ENCODE results near the gene DRGX.

DNA sequence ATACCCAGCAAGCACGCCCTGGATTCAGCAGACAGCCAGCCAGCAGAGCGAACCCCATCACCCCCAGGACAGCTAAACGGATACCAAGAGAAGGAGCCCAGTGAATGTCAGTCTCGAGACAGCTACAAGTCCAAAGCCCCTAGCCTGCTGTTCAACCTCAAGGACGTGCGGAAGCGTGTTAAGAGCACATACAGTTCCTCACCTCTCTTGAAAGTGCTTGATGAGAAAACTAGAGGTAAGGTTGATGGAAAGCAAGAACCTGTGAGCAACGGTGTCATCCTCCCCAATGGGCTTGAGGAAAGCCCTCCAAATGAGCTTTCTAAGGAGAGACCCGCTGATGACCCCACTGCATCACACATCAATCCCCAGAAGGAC lies 72.0 kb downstream of the DRGX start:
- no peak for TF ChIP-seq MYC (IDR thresholded peaks at IDR 0.05; ENCODE audit: low read depth, low read length)
- TF ChIP-seq CTCF (IDR thresholded peaks at IDR 0.05; ENCODE audit: low read depth, low read length): no peak
- no peak for TF ChIP-seq POLR2A (IDR thresholded peaks at IDR 0.05; ENCODE audit: extremely low read depth, insufficient read length)
- TF ChIP-seq, protein P1, sequence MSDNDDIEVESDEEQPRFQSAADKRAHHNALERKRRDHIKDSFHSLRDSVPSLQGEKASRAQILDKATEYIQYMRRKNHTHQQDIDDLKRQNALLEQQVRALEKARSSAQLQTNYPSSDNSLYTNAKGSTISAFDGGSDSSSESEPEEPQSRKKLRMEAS (IDR thresholded peaks at IDR 0.05; ENCODE audit: low read depth, low read length): no peak

All from NB4 (cell line).